IMR-90 (cell line): ENCODE measurements around the gene RHEX. TPM values are rescaled to one million over a fixed set of nuclear protein-coding genes. Genes with fewer than 3 reads are reported as not detected.

Experiments
- ATAC-seq: fragments of 200-7000 bp; cut with Tn5 transposase; 2 replicates; pipeline ENCODE4 v1.9.1; 2020; ENCODE audit warnings: low read depth, mild to moderate bottlenecking, moderate library complexity
- BruUV-seq: library from RNA; stranded (reverse); fragments of 400-500 nt; replicated peaks from 2 replicates; lab custom pipeline; 2021; lab: Mats Ljungman, UMichigan
- CTCF ChIA-PET: fragments of 300-600 bp; formaldehyde crosslinking; extraction: SDS; loops from one replicate; lab custom pipeline; 2021; ENCODE audit warnings: antibody characterized with exemption; lab: Yijun Ruan, JAX
- POLR2A ChIA-PET: fragments of 300-600 bp; sonication (Branson Sonifier 250); formaldehyde crosslinking; loops from one replicate; lab custom pipeline; 2022; ENCODE audit warnings: antibody characterized with exemption; ENCODE audit not compliant: unreplicated experiment; lab: Charles Lee
- DNase-seq: peaks from one replicate; pipeline ENCODE4 v3.0.0; 2013
- H2AFZ ChIP-seq: replicated peaks from 2 replicates; pipeline ENCODE3; 2013; ENCODE audit warnings: low read length, mild to moderate bottlenecking; ENCODE audit not compliant: poor library complexity
- H2AK5ac ChIP-seq: 2 replicates; pipeline ENCODE4 v1.6.1; 2013; ENCODE audit warnings: low read depth, low read length, inconsistent platforms
- H2AK9ac ChIP-seq: replicated peaks from 2 replicates; pipeline ENCODE3; 2013; ENCODE audit warnings: mild to moderate bottlenecking, low read depth, low read length, moderate library complexity; ENCODE audit not compliant: poor library complexity
- H2BK120ac ChIP-seq: 2 replicates; pipeline ENCODE4 v1.6.1; 2013; ENCODE audit warnings: low read depth, low read length, inconsistent platforms
- H2BK15ac ChIP-seq: 3 replicates; pipeline ENCODE4 v1.6.1; 2013; ENCODE audit warnings: low read depth, low read length, inconsistent platforms
- H2BK20ac ChIP-seq: 2 replicates; pipeline ENCODE4 v1.6.1; 2013; ENCODE audit warnings: low read depth, mild to moderate bottlenecking, inconsistent platforms, low read length, moderate library complexity
- H2BK5ac ChIP-seq: 2 replicates; pipeline ENCODE4 v1.6.1; 2013; ENCODE audit warnings: mild to moderate bottlenecking, low read depth, low read length, inconsistent platforms; ENCODE audit not compliant: poor library complexity, severe bottlenecking
- H3K14ac ChIP-seq: replicated peaks from 2 replicates; pipeline ENCODE4 v1.6.1; 2013; ENCODE audit warnings: low read depth, low read length, inconsistent platforms
- H3K18ac ChIP-seq: 2 replicates; pipeline ENCODE4 v1.6.1; 2013; ENCODE audit warnings: low read depth, low read length, control low read depth
- H3K23ac ChIP-seq: 2 replicates; pipeline ENCODE4 v1.6.1; 2013; ENCODE audit warnings: low read depth, low read length, inconsistent platforms
- H3K27ac ChIP-seq: 2 replicates; pipeline ENCODE4 v1.5.1; 2013; ENCODE audit warnings: mild to moderate bottlenecking, control low read depth, low read length; ENCODE audit not compliant: insufficient read depth
- H3K27me3 ChIP-seq: 2 replicates; pipeline ENCODE4 v1.6.1; 2013; ENCODE audit warnings: low read length; ENCODE audit not compliant: control insufficient read depth, insufficient read depth
- H3K36me3 ChIP-seq: 2 replicates; pipeline ENCODE4 v1.6.1; 2013; ENCODE audit warnings: low read length, mixed read lengths; ENCODE audit not compliant: control insufficient read depth, insufficient read depth
- H3K4ac ChIP-seq: 2 replicates; pipeline ENCODE4 v1.6.1; 2013; ENCODE audit warnings: low read depth, low read length, inconsistent platforms
- H3K4me1 ChIP-seq: 2 replicates; pipeline ENCODE4 v1.6.1; 2013; ENCODE audit warnings: low read length, mixed read lengths; ENCODE audit not compliant: control insufficient read depth, insufficient read depth
- H3K4me2 ChIP-seq: 2 replicates; pipeline ENCODE4 v1.6.1; 2013; ENCODE audit warnings: low read depth, mild to moderate bottlenecking, control low read depth, low read length, moderate library complexity
- H3K4me3 ChIP-seq: 2 replicates; pipeline ENCODE4 v1.5.1; 2013; ENCODE audit warnings: low read depth, mild to moderate bottlenecking, control low read depth, low read length, moderate library complexity; ENCODE audit not compliant: insufficient read depth
- H3K56ac ChIP-seq: 2 replicates; pipeline ENCODE4 v1.6.1; 2013; ENCODE audit warnings: low read length, inconsistent platforms; ENCODE audit not compliant: insufficient read depth; ENCODE audit errors: extremely low read depth
- H3K79me1 ChIP-seq, 2 experiments: 2 replicates each; pipeline ENCODE4 v1.6.1; 2013; ENCODE audit warnings: low read length in 2 of 2, inconsistent platforms in 1 of 2, low read depth in 1 of 2
- H3K9ac ChIP-seq: 2 replicates; pipeline ENCODE4 v1.6.1; 2013; ENCODE audit warnings: low read depth, low read length, control low read depth
- H3K9me1 ChIP-seq: 2 replicates; pipeline ENCODE4 v1.6.1; 2013; ENCODE audit warnings: low read length, inconsistent platforms; ENCODE audit not compliant: insufficient read depth
- H3K9me3 ChIP-seq: 2 replicates; pipeline ENCODE4 v1.6.1; 2013; ENCODE audit warnings: low read length; ENCODE audit not compliant: control insufficient read depth, insufficient read depth
- H4K20me1 ChIP-seq: 2 replicates; pipeline ENCODE4 v1.6.1; 2013; ENCODE audit warnings: low read length, inconsistent platforms; ENCODE audit not compliant: insufficient read depth
- H4K5ac ChIP-seq: 2 replicates; pipeline ENCODE4 v1.6.1; 2013; ENCODE audit warnings: mild to moderate bottlenecking, low read depth, low read length, control low read depth
- H4K8ac ChIP-seq, 2 experiments: 2 replicates each; pipeline ENCODE4 v1.6.1; 2013; ENCODE audit warnings: low read depth in 2 of 2, low read length in 2 of 2, control low read depth in 1 of 2, inconsistent platforms in 1 of 2
- H4K91ac ChIP-seq: 2 replicates; pipeline ENCODE4 v1.6.1; 2013; ENCODE audit warnings: low read depth, low read length, inconsistent platforms; ENCODE audit not compliant: insufficient read depth
- FOS ChIP-seq: fragments of 150-350 bp; IDR thresholded peaks from 2 replicates; pipeline ENCODE4 v1.6.1; 2016; ENCODE audit warnings: low read depth, low read length
- NFE2L2 ChIP-seq: fragments of 150-350 bp; IDR thresholded peaks from 2 replicates; pipeline ENCODE4 v1.6.1; 2016; ENCODE audit warnings: low read depth, mild to moderate bottlenecking, low read length
- WGBS, 2 experiments: methylation state at CpG; one replicate each; pipeline versions ENCODE4 v1.1.5 to v1.1.7; 2013; ENCODE audit warnings: missing lambda C conversion rate in 2 of 2; ENCODE audit not compliant: insufficient read length in 1 of 2; ENCODE audit errors: extremely low coverage in 2 of 2; 5-methylcytosine and 5-hydroxymethylcytosine counted together
- dilution Hi-C: fragments of 300-500 bp; cut with HindIII; formaldehyde crosslinking; loops from one replicate; pipeline ENCODE4 v1.14.3; 2018; ENCODE audit warnings: low sequenced_read_pairs; ENCODE audit not compliant: unreplicated experiment
- in situ Hi-C: fragments of 300-500 bp; cut with MboI; formaldehyde crosslinking; loops from 3 replicates; pipeline ENCODE4 v1.14.3; 2019; ENCODE audit warnings: low sequenced_read_pairs, inconsistent platforms, mixed read lengths
- intact Hi-C: fragments of 100-400 bp; cut with micrococcal nuclease; formaldehyde crosslinking; loops from 2 replicates; pipeline ENCODE4 v1.10.0; 2022
- polyA plus RNA-seq, 3 experiments: library from polyadenylated mRNA; depleted of rRNA; stranded (reverse); fragments of >200 nt; gene quantifications; 2 replicates each; pipeline ENCODE4 v1.2.3, GENCODE V29; 2012; ENCODE audit warnings: low replicate concordance in 1 of 3
- total RNA-seq: library from RNA; depleted of rRNA; stranded (reverse); fragments of >200 nt; gene quantifications from 2 replicates; pipeline ENCODE4 v1.2.3, GENCODE V29; 2012

Gene RHEX
- total and polyA plus RNA-seq, 2 of the 4 experiments (the other 2 are of a cell fraction) = not detected

DNA sequence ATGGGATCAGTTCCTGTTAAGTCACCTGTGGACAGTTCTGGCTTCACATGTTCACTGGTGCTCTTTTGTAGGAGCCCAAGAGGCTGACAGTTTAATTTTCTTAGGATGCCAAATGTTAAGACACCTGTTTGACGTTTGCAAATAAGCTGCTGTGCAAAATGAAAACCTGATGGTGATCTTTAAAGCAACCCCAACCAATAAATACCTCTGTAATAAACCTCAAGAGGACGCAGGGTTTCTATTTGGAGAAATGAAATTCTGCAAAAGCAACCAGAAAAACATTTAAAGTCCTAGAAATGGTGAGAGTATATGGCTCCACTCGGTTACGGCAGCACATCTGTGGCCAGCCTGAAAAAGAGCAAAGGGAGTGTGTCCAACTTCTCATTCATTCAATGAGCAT is 5.7 kb upstream of the RHEX start:
- Histone ChIP-seq H3K56ac (no peak overlapping the region), H3K4me2 (no peak overlapping the region), H3K27me3 (peaks cover 33% of the 10 kb centered on the region), H3K4me1 (no peaks in the 10 kb centered on the region), H2AK9ac (no peak overlapping the region), H2BK5ac (no peak overlapping the region), H3K23ac (no peak overlapping the region), H3K14ac (no peak overlapping the region), H4K91ac (no peak overlapping the region), H3K4ac (no peak overlapping the region), H3K36me3 (no peaks in the 10 kb centered on the region), H2BK15ac (no peak overlapping the region), H2AFZ (no peak overlapping the region), H4K8ac (no peak overlapping the region), H3K9me1 (0 out of 2 replicates have a peak, but pooled peaks cover 3% of the 10 kb centered on the region), H3K9me3 (no peaks in the 10 kb centered on the region), H3K9ac (no peak overlapping the region), H4K5ac (no peak overlapping the region), H2AK5ac (no peak overlapping the region), H3K18ac (no peak overlapping the region), H3K79me1 (no peaks in the 10 kb centered on the region), H4K20me1 (no peaks in the 10 kb centered on the region), H2BK120ac (no peak overlapping the region), H3K4me3 (no peak overlapping the region), H3K27ac (no peak overlapping the region), H2BK20ac (no peak overlapping the region)
- dilution Hi-C loops = no loop called here
- ChIA-PET CTCF (no interaction called here), POLR2A (no interaction called here)
- in situ Hi-C loops = no loop called here
- ATAC-seq = no peak
- intact Hi-C loops = no loop called here
- WGBS, 2 experiments = no CpG with 5 or more reads among the region's 4 CpGs
- BruUV-seq = no TSS peak
- no peak for TF ChIP-seq NFE2L2
- no peak for TF ChIP-seq FOS
- DNase-seq = no peak
